ENCODE data around the gene SORCS2. TPM values are rescaled to one million over a fixed set of nuclear protein-coding genes. Genes with fewer than 3 reads are reported as not detected.

SORCS2 gene
- total RNA-seq, 8 experiments from 2014 or later, result 1.8 to 14.0 (median 5.3) TPM

DNA sequence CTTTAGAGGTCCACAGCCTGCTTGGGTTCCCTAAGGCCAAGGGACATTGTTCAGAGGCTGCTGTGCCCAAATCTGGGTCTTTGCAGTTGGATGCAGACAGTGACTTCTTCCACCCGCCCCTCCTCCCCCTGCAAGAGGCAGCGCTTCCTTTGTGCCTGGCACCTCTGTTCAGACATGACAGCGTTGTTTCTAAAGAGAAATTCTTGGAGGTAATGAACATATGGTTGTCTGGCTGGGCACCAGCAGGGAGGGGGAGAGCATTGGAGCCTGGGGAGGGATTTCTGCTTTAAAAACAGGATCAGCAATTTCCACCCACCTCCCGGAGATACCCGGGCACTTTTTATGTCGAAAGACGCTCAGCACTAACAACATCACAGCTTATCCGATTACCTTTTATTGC lies 190.9 kb downstream of the SORCS2 start:
- Histone ChIP-seq H3K4me1 (replicated peaks in 1 of 2) (peaks cover 3 to 14% of the 10 kb centered on the region in 2 donors), H3K27ac (no peak overlapping the region), H3K4me3 (no peak overlapping the region)
- in situ Hi-C loops (cut with MboI; ENCODE audit: low pct_unique_long_range_greater_than_20kb in 2 of 9, low sequenced_read_pairs in 9 of 9, unreplicated experiment in 9 of 9), result no loop called here
- 52 to 100% (median 89%) methylated on average over 1 to 6 of the region's 8 CpGs; no CpG with 5 or more reads in 2 of the 10 experiments for WGBS, 10 experiments
- peak in 2 of 8 experiments; percentile 19 to 25 for ATAC-seq (replicated peaks in 6 of 8)

DNA sequence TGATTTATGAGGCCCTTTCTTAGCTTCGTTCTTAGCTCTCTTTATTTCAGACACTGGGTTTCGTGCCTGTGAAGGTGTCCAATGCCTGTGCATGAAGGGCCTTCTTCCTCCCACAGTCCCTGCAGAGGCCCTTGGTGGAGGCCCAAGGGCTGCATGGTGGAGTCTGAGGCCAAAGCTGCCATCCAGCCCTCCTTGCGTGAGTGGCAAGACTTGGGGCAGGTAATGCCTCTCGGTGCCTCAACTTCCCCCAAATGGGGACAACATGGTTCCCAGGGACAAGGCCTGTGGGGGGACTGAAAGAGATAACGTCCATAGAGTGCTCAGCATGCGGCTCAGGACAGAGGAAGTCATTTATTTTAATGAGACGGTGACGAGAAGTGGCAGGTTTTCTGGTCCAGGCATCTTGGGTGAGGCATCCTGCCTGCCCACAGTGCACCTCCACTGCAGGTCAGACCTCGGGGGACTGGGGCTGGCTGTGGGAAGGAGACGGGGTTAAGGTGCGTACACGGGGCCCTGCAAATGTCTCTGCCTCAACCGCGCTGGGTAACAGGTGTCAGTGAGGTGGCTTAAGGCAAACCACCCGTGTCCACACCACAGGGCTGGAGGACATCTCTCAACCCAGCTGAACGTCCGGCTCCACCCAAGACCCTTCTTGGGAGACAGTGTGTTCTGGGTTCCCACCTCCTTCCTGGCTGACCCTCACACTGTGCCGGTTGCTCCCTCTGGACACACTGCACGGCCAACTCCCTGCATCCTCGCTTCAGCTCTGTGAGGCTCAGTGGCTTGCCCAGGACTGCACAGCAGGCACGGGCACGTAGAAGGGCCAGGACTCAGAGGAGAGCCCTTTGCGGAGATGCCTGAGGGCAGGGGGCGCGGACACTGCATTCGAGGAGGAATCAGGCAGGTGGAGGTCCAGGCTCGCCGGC lies 191.9 kb downstream of the SORCS2 start:
- Histone ChIP-seq H3K4me3 (no peak overlapping the region), H3K4me1 (replicated peaks in 1 of 2) (peaks cover 3 to 7% of the 10 kb centered on the region in 2 donors), H3K27ac (no peak overlapping the region)
- in situ Hi-C loops (cut with MboI; ENCODE audit: low pct_unique_long_range_greater_than_20kb in 2 of 9, low sequenced_read_pairs in 9 of 9, unreplicated experiment in 9 of 9), result no loop called here
- 32 to 100% (median 61%) methylated on average over 1 to 9 of the region's 28 CpGs; no CpG with 5 or more reads in 4 of the 10 experiments for WGBS, 10 experiments
- ATAC-seq (replicated peaks in 6 of 8), result no peak

DNA sequence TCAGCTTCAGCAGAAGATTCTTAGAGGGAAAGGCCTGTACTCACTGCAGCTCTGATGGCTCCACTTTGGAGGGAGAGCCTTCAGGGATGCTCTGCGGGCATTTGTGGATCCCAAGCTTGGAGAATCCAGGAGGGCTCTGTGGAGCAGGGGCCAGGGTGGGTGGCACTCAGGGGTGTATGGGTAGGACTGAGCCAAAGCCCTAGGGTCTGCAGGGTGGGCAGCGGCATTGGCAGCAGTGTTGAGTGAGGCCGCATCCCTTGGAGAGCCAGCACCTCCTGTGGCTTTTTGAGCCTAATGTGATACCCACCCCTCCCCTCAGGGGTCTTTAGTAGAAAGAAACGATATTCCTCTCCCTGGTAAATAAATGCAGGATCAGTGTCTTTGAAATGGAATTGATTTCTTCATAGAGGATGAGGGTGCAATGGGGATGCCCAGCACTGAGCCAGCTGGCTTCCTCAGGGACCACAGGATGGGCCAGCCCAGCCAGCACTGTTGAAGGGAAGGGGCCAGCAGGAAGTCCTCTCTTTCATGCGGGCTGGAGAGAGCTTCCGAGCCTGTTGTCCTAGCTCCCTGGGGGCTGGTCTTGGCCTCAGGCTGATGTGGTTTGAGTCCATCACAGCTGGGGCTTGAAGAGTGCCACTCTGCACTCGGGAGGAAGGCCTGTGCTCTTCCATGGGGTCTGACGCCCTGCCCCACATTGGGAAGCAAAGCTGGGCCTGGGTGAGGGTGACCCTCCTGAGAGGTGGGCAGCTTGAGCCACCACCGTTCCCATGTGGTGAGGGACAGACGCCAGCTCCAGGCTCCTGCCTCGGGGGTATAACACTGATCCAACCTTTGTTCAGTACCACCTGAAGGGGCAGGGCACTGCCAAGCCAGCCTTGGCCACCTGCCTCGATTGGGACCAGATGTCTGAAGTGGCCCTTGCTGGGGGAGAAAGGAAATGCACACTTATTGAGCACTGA lies 192.9 kb downstream of the SORCS2 start:
- Histone ChIP-seq H3K4me3 (no peak overlapping the region), H3K4me1 (replicated peaks in 1 of 2) (peaks cover 3 to 4% of the 10 kb centered on the region in 2 donors), H3K27ac (no peak overlapping the region)
- in situ Hi-C loops (cut with MboI; ENCODE audit: low pct_unique_long_range_greater_than_20kb in 2 of 9, low sequenced_read_pairs in 9 of 9, unreplicated experiment in 9 of 9), result no loop called here
- no peak for ATAC-seq (replicated peaks in 6 of 8)
- WGBS, 10 experiments, result 25 to 43% (median 40%) methylated on average over 1 of the region's 12 CpGs; no CpG with 5 or more reads in 7 of the 10 experiments

DNA sequence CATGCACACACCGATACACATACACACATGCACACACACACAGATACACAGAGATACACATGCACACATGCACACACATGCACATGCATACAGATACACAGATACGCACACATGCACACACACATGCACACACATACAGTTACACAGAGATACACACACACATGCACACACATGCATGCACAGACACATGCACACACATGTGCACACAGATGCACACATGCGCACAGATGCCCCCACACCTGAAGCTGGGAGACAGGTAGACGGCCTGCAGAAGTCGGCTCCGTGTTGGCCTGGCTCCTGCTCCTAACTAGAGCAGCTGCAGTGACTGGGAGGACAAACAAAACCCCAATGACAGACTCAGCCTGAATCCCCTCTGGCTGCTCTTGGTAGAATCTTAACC lies 195.6 kb downstream of the SORCS2 start:
- peaks cover 7 to 15% of the 10 kb centered on the region in 2 donors for H3K4me1 ChIP-seq (replicated peaks in 1 of 2)
- in situ Hi-C loops (cut with MboI; ENCODE audit: low pct_unique_long_range_greater_than_20kb in 2 of 9, low sequenced_read_pairs in 9 of 9, unreplicated experiment in 9 of 9), result no loop called here
- WGBS, 10 experiments, result 80 to 100% (median 90%) methylated on average over 1 to 5 of the region's 6 CpGs; no CpG with 5 or more reads in 3 of the 10 experiments
- no peak overlapping the region for H3K27ac ChIP-seq
- no peak for ATAC-seq (replicated peaks in 6 of 8)
- H3K4me3 ChIP-seq, result no peak overlapping the region

DNA sequence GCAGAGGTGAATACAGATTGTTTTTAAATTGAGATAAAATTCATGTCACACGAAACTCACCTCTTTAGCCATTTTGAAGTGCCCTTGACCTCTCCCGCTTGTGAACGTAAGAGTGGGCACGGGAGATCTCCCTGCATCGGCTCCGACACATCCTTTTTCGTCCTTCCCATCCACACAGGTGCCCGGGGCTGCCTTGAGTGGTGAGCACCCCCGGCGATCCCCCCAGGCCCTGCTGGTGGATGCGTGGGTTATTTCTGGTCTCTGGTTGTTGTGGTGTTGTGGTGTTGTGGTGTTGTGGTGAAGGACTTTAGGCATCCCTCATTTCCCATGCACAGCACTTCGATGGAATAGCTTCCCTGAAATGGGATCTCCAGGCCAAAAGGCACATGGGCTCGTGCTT lies 196.3 kb downstream of the SORCS2 start:
- no peak overlapping the region for H3K4me3 ChIP-seq
- no peak for ATAC-seq (replicated peaks in 6 of 8)
- 17 to 100% (median 80%) methylated on average over 1 to 11 of the region's 13 CpGs; no CpG with 5 or more reads in 3 of the 10 experiments for whole genome bisulfite sequencing, 10 experiments
- in situ Hi-C loops (cut with MboI; ENCODE audit: low pct_unique_long_range_greater_than_20kb in 2 of 9, low sequenced_read_pairs in 9 of 9, unreplicated experiment in 9 of 9), result no loop called here
- no peak overlapping the region for H3K27ac ChIP-seq
- H3K4me1 ChIP-seq (replicated peaks in 1 of 2), result peaks cover 14 to 16% of the 10 kb centered on the region in 2 donors

DNA sequence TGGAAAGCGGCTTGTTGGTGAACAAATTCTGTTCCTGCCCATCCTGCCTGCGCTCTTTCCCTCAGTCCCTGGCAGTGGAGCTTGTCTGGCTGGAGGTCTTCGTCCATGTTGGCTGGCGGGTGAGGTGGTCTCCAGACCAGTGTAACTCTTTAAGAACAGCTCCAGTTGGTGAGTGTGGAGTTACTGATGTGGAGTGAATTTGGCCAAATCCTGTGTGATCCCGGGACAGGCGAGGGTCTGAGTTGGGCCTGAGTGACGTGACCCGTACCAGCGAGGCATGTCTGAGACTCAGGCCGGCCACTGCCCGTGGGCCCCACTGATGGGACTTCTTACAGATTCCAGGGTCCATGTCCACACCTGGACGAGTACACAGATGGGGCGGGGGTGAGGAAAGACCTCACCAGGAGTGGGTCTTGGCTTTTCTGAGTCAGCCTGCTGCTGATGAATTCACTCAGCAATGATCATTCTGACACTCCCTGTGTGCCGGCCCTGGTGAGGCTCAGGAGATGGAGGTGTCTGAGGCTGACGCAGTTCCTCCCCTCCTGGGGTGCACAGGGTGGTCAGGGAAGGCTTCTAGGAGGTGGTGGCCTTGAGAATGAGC lies 196.9 kb downstream of the SORCS2 start:
- H3K4me3 ChIP-seq, result no peak overlapping the region
- in situ Hi-C loops (cut with MboI; ENCODE audit: low pct_unique_long_range_greater_than_20kb in 2 of 9, low sequenced_read_pairs in 9 of 9, unreplicated experiment in 9 of 9), result no loop called here
- no peak overlapping the region for H3K27ac ChIP-seq
- ATAC-seq (replicated peaks in 6 of 8), result peak in 1 of 8 experiments; percentile 23
- H3K4me1 ChIP-seq (replicated peaks in 1 of 2), result peaks cover 19 to 21% of the 10 kb centered on the region in 2 donors
- 40 to 100% (median 87%) methylated on average over 1 to 3 of the region's 15 CpGs; no CpG with 5 or more reads in 3 of the 10 experiments for WGBS, 10 experiments

DNA sequence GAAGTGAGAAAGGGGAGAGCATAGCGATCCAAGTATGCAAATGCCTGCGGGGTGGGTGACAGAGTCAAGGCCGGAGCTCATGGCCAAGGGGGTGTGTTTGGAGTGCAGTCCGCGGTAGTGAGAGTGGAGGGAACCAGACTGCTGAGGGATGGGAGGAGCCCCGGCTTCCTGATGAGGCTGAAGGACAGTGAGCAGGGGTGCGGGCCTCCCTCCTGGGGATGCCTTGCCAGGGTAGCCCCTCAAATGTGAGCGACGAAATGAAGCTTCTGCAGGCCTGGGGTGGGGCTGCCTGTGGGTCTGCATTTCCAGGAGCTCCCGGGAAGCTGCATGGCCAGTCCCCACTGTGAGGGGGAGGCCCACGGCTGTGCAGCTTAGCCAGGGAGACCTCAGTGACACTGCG lies 197.4 kb downstream of the SORCS2 start:
- in situ Hi-C loops (cut with MboI; ENCODE audit: low pct_unique_long_range_greater_than_20kb in 2 of 9, low sequenced_read_pairs in 9 of 9, unreplicated experiment in 9 of 9), result no loop called here
- H3K4me1 ChIP-seq (replicated peaks in 1 of 2), result peaks cover 24 to 25% of the 10 kb centered on the region in 2 donors
- H3K27ac ChIP-seq, result no peak overlapping the region
- WGBS, 10 experiments, result 38 to 80% (median 66%) methylated on average over 3 to 8 of the region's 12 CpGs; no CpG with 5 or more reads in 5 of the 10 experiments
- H3K4me3 ChIP-seq, result no peak overlapping the region
- ATAC-seq (replicated peaks in 6 of 8), result peak in 6 of 8 experiments; percentile 27 to 83 (median 38)

DNA sequence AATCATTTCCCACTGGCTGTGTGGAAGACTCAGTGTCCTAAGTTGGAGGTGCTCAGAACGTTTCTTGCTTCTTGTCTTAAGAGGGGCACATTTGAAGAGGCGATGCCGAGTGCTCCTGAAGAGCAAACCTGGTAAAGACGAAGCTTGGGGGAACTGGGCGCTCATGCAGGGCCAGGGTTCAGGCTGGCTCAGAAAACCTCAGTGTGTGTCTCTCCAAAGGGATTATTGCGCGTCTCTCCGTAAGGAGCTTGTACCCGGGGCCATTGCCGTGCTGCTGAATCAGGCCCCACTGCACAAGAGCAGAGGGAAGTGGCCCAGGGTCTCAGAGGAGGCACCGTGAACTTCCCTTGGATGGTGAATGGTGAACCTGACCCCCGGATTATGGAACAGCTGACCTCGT lies 198.0 kb downstream of the SORCS2 start:
- Histone ChIP-seq H3K4me1 (replicated peaks in 1 of 2) (peaks cover 30 to 31% of the 10 kb centered on the region in 2 donors), H3K27ac (no peak overlapping the region), H3K4me3 (no peak overlapping the region)
- in situ Hi-C loops (cut with MboI; ENCODE audit: low pct_unique_long_range_greater_than_20kb in 2 of 9, low sequenced_read_pairs in 9 of 9, unreplicated experiment in 9 of 9), result no loop called here
- WGBS, 10 experiments, result 40 to 97% (median 86%) methylated on average over 1 to 8 of the region's 13 CpGs; no CpG with 5 or more reads in 2 of the 10 experiments
- no peak for ATAC-seq (replicated peaks in 6 of 8)

DNA sequence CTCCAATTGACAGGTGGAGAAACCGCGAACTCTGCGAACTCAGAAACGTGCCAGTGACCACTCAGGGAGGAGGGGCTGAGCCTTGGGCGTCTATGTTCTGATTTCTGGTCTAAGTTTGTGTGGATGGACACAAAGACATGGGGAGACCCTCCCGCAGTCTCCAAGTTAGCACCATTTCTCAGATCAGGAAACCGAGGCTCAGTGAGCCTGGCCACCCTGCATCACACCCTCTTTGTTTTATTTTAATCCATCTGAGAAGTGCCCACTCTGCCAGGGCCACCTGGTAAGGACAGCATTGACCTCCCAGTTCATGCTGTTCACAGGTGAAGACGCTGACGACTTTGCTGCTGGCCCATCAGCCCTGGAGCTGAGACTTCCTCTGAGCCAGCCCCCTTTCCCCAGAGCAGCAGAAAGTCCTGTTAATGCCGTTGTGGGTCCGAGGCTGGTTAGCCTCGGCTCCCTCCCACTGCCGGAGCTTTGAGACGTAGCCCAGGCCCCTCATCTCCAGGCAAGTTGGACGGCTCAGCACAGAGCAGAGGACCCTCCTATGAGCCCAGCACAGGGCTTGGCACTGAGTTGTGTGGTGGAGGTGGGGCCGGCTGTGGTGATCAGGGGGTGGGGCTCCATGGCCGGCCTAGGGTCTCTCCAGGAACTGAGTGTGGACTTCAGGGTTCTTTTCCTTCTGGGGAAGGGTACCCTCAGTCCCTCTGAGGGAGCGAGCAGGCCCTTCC lies 198.7 kb downstream of the SORCS2 start:
- no peak for ATAC-seq (replicated peaks in 6 of 8)
- WGBS, 10 experiments, result 33 to 92% (median 73%) methylated on average over 1 to 5 of the region's 18 CpGs; no CpG with 5 or more reads in 4 of the 10 experiments
- no peak overlapping the region for H3K4me3 ChIP-seq
- no peak overlapping the region for H3K27ac ChIP-seq
- H3K4me1 ChIP-seq (replicated peaks in 1 of 2), result peaks cover 34 to 38% of the 10 kb centered on the region in 2 donors
- in situ Hi-C loops (cut with MboI; ENCODE audit: low pct_unique_long_range_greater_than_20kb in 2 of 9, low sequenced_read_pairs in 9 of 9, unreplicated experiment in 9 of 9), result no loop called here

DNA sequence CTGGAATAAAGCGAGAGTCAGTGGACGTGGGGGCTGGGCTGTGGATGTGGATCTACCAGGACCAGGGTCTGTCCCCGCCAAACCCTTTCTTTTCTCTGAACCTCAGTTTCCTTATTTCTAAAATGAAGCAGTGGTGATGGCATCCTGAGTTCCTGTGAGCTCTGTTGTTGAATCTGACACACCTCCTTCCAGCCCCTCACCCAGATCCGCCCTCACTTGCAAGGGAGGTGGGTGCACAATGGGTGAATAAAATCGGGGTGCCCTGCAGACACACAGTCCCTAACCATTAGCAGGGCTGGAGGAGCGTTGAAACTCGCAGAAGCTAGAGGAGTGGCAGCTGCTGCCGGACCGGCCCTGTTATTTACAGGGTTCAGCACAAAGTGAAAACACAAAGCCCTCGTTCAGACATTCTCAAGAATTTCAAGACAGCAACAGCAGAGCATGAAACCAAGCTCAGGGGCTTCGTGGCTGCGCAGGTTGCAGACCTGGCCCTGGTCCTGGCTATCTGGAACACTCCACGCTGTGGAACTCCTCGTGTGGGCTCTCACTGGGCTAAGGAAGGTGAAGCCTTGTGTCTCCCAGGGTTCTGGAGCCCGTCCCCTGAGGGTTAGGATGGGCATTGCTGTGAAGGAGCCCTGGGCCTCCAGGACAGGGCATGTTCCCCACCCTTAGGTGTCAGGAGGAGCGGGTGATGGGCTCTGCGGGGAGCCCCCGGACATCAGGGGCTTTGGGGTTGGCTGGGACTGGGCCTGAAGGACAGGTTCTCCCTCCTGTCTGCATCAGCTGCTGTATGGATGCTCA lies 199.5 kb downstream of the SORCS2 start:
- WGBS, 10 experiments, result 48 to 96% (median 73%) methylated on average over 2 to 13 of the region's 18 CpGs; no CpG with 5 or more reads in 4 of the 10 experiments
- in situ Hi-C loops (cut with MboI; ENCODE audit: low pct_unique_long_range_greater_than_20kb in 2 of 9, low sequenced_read_pairs in 9 of 9, unreplicated experiment in 9 of 9), result no loop called here
- Histone ChIP-seq H3K4me1 (replicated peaks in 1 of 2) (peaks cover 41 to 42% of the 10 kb centered on the region in 2 donors), H3K4me3 (no peak overlapping the region), H3K27ac (no peak overlapping the region)
- ATAC-seq (replicated peaks in 6 of 8), result no peak

All from motor neuron (in vitro differentiated cells).